Limb (tissue), 2 donors: Measurements from ENCODE around the gene TLCD5.

ENCODE experiments used
- DNase-seq, 2 donors: peaks; one replicate each; pipeline ENCODE4 v3.0.0-alpha.2; 2016; ENCODE audit errors: extremely low spot score in 2 of 2

Gene TLCD5

GRCh38 chr11:120378474-120378873 is 53.4 kb downstream of the TLCD5 start:
- DNase-seq, result no peak

- no peak for DNase-seq
Observed at GRCh38 chr11:120381401-120381800, 56.3 kb downstream of the TLCD5 start.
